Nephron progenitor cell (in vitro differentiated cells): ENCODE measurements around the gene OR9Q1.

Experiments used
- DNase-seq: peaks from one replicate; pipeline ENCODE4 v3.0.0; 2021
- H3K27ac Mint-ChIP-seq: 2 replicates; pipeline ENCODE4 v1.8.0; 2021; ENCODE audit warnings: mild to moderate bottlenecking, moderate library complexity, mixed read lengths
- H3K27me3 Mint-ChIP-seq: 2 replicates; pipeline ENCODE4 v1.8.0; 2021; ENCODE audit warnings: mild to moderate bottlenecking, low read depth, mixed read lengths; ENCODE audit not compliant: poor library complexity
- H3K36me3 Mint-ChIP-seq: 2 replicates; pipeline ENCODE4 v1.8.0; 2021; ENCODE audit warnings: low read depth, mixed read lengths
- H3K4me1 Mint-ChIP-seq: 2 replicates; pipeline ENCODE4 v1.8.0; 2021; ENCODE audit warnings: mixed read lengths
- H3K4me3 Mint-ChIP-seq: 2 replicates; pipeline ENCODE4 v1.8.0; 2021; ENCODE audit warnings: mild to moderate bottlenecking, moderate library complexity, mixed read lengths
- H3K9me3 Mint-ChIP-seq: 2 replicates; pipeline ENCODE4 v1.8.0; 2021; ENCODE audit warnings: mild to moderate bottlenecking, moderate library complexity, mixed read lengths
- TF ChIP-seq, protein P1 (sequence below): fragments of 200-600 bp; sonication (generic); IDR thresholded peaks from 2 replicates; pipeline ENCODE4 v1.5.0; 2021; ENCODE audit warnings: antibody characterized with exemption

Gene OR9Q1

DNA sequence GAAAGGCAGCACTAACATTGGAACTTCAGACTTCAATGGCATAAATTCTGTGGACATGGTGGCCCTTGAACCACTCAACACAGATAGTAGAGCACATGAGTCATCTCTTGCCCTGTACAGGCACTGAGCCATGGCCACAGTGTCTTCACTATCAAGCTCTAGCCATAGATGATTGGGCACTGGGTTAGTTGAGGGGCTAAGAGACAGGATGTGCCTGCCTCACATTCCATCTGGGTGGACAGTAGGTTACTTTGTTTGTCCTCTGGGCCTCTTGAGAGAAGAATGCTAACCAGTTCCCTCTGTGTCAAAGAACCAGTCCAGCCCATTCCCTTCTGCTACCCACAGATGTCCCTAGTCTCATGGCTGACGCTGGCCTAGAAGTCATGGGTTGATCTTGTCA lies 46.9 kb downstream of the OR9Q1 start:
- H3K4me3 Mint-ChIP-seq: no peak overlapping the region
- peaks cover 12% of the 10 kb centered on the region for H3K9me3 Mint-ChIP-seq
- H3K4me1 Mint-ChIP-seq: no peaks in the 10 kb centered on the region
- TF ChIP-seq, protein P1, sequence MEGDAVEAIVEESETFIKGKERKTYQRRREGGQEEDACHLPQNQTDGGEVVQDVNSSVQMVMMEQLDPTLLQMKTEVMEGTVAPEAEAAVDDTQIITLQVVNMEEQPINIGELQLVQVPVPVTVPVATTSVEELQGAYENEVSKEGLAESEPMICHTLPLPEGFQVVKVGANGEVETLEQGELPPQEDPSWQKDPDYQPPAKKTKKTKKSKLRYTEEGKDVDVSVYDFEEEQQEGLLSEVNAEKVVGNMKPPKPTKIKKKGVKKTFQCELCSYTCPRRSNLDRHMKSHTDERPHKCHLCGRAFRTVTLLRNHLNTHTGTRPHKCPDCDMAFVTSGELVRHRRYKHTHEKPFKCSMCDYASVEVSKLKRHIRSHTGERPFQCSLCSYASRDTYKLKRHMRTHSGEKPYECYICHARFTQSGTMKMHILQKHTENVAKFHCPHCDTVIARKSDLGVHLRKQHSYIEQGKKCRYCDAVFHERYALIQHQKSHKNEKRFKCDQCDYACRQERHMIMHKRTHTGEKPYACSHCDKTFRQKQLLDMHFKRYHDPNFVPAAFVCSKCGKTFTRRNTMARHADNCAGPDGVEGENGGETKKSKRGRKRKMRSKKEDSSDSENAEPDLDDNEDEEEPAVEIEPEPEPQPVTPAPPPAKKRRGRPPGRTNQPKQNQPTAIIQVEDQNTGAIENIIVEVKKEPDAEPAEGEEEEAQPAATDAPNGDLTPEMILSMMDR: no peak
- peaks cover 2% of the 10 kb centered on the region for H3K27me3 Mint-ChIP-seq
- no peak overlapping the region for H3K27ac Mint-ChIP-seq
- H3K36me3 Mint-ChIP-seq: no peaks in the 10 kb centered on the region
- DNase-seq: no peak

DNA sequence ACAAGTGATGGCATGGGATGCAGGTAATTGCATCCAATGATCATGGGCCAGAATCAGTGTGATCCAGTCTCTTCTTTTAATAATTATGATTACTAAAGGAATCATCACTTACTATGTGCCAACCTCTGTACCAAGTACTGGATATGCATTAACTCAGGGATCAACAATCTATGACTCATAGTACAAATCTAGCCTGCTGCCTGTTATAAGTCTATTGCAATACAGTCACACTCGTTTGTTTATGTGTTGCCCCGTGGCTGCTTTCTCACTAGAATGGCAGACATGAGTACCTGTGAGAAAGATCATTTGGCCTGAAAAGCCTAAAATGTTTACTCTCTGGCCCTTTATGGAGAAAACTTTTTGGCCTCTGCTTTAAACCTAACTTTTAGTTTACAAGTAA lies 52.1 kb downstream of the OR9Q1 start:
- no peaks in the 10 kb centered on the region for H3K36me3 Mint-ChIP-seq
- no peak for DNase-seq
- peaks cover 2% of the 10 kb centered on the region for H3K27me3 Mint-ChIP-seq
- no peaks in the 10 kb centered on the region for H3K4me1 Mint-ChIP-seq
- H3K9me3 Mint-ChIP-seq: peaks cover 12% of the 10 kb centered on the region
- no peak overlapping the region for H3K4me3 Mint-ChIP-seq
- TF ChIP-seq, protein P1: no peak
- no peak overlapping the region for H3K27ac Mint-ChIP-seq

DNA sequence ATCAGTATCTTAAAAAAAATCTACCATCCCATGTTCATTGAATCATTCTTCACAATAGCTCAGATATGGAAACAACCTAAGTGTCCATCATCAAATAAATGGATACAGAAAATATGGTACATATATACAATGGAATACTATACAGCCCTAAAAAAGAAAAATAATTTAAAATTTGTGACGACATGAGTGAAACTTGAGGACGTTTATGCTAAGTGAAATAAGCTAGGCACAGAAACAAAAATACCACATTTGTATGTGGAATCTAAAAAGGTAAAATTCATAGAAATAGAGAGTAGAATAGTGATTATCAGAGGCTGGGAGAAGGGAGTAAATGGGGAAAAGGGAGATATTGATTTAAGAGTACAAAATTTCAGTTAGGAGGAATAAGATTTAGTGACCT lies 62.8 kb downstream of the OR9Q1 start:
- Mint-ChIP-seq H3K36me3 (no peaks in the 10 kb centered on the region), H3K27me3 (peaks cover 10% of the 10 kb centered on the region), H3K4me3 (no peak overlapping the region), H3K4me1 (no peaks in the 10 kb centered on the region), H3K9me3 (peaks cover 5% of the 10 kb centered on the region), H3K27ac (no peak overlapping the region)
- no peak for DNase-seq
- TF ChIP-seq, protein P1: no peak

DNA sequence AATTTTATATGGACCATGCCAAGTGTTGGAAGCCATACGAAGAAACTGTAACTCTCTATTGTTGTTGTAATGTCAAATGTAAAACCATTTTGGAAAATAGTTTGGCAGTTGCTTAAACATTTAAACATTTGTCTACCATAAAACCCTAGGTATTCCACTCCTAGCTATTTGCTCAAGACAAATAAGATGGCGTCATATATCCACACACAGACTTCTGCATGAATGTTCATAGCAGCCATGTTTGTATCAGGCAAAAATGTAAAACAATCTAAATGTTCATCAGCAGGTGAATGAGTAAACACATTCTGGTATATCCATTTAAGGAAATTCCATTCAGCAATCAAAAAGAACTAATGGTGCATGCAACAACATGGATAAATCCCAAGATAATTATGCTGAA lies 73.8 kb downstream of the OR9Q1 start:
- Mint-ChIP-seq H3K4me1 (no peaks in the 10 kb centered on the region), H3K27ac (no peak overlapping the region), H3K36me3 (no peaks in the 10 kb centered on the region), H3K9me3 (peaks cover 4% of the 10 kb centered on the region), H3K27me3 (peaks cover 5% of the 10 kb centered on the region), H3K4me3 (no peak overlapping the region)
- DNase-seq: no peak
- TF ChIP-seq, protein P1: no peak

DNA sequence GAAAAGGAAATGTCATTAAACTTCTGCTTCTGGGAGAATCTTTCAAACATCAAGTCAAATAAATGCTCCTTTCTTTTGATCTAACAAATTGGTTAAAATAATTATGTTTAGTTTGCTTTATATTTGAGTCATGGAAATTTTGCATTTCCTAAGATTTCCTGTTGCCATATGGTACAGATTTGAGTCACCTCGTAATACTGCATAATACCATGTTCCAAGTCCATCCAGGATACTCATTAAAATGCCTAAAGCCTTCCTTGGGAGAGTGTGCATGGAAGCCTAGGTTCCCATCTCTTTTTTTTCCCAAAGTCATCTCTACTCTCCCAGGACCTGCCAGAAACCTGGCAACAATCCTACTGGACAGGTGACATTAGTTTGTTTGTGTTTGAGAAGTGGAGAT lies 97.4 kb downstream of the OR9Q1 start:
- no peaks in the 10 kb centered on the region for H3K4me1 Mint-ChIP-seq

DNA sequence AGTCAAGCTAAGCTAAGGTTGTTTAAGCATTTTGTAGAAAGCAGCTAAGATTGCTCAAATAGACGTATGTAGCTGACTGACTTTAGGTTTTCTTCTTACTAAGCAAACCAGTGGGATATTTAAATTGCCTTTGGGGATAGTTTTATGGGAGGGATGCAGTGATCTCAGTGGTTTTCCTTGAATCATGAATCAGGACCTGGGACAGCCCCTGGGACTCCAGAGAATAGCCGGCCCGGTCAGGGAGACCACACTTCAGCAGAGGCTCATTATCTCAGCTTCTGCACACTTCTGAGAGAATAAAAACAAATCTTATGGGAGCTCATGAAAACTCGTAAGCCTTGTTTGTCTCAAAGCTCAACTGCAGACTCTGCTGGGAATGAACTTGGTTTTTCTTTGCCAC lies 101.8 kb downstream of the OR9Q1 start, which contains the start of gene OR9I1:
TSS of gene OR9I1 (minus strand) at position 62 of the 400 bp plus-strand sequence. CDS start 6,086 bp downstream, outside the sequence.
- Mint-ChIP-seq H3K4me1 (no peaks in the 10 kb centered on the region), H3K27ac (no peak within 1 kb of the TSS), H3K27me3 (peaks cover 3% of the 10 kb centered on the region), H3K36me3 (no peaks in the 10 kb centered on the region), H3K9me3 (no peaks in the 10 kb centered on the region), H3K4me3 (no peak within 1 kb of the TSS)
- TF ChIP-seq, protein P1: no peak
- DNase-seq: no peak

More for the DNA sequence above, 97.4 kb downstream of the OR9Q1 start:
- Mint-ChIP-seq H3K27ac (no peak overlapping the region), H3K9me3 (no peaks in the 10 kb centered on the region), H3K4me3 (no peak overlapping the region), H3K27me3 (peaks cover 9% of the 10 kb centered on the region), H3K36me3 (no peaks in the 10 kb centered on the region)
- TF ChIP-seq, protein P1: no peak
- no peak for DNase-seq
